COR-L47 (cell line): ENCODE data around the gene C5orf22.
"Not testable (repeated sequence)": the region's sequence is repeated elsewhere in the genome, so short reads cannot be mapped to it uniquely, and the experiment has no call there.

ENCODE experiments used
- DNase-seq: peaks from one replicate; lab custom pipeline; 2025; lab: John Stamatoyannopoulos, UW

The C5orf22 gene

GRCh38 chr5:31553863-31554262, 21.8 kb downstream of the C5orf22 start:
- DNase-seq, result no peak

- no peak for DNase-seq
These were observed 22.5 kb downstream of the C5orf22 start for GRCh38 chr5:31554552-31554951.

- DNase-seq, result no peak
These were observed 24.4 kb downstream of the C5orf22 start for GRCh38 chr5:31556461-31556860.

- no peak for DNase-seq
These were observed 27.8 kb downstream of the C5orf22 start for GRCh38 chr5:31559942-31560341.

- no peak for DNase-seq
These were observed 29.8 kb downstream of the C5orf22 start for GRCh38 chr5:31561946-31562345.

GRCh38 chr5:31563216-31563615, 31.1 kb downstream of the C5orf22 start:
- no peak for DNase-seq

- DNase-seq, result not testable (repeated sequence)
These were observed 34.3 kb downstream of the C5orf22 start for GRCh38 chr5:31566362-31566761.

- no peak for DNase-seq
These were observed 36.3 kb downstream of the C5orf22 start for GRCh38 chr5:31568302-31568835.

GRCh38 chr5:31569068-31569467, 37.0 kb downstream of the C5orf22 start:
- DNase-seq, result no peak

- no peak for DNase-seq
These were observed 41.5 kb downstream of the C5orf22 start for GRCh38 chr5:31573494-31574142.

- DNase-seq, result no peak
These were observed 42.7 kb downstream of the C5orf22 start for GRCh38 chr5:31574772-31575171.

GRCh38 chr5:31577438-31577837, 45.3 kb downstream of the C5orf22 start:
- DNase-seq, result no peak

- no peak for DNase-seq
These were observed 47.5 kb downstream of the C5orf22 start for GRCh38 chr5:31579558-31579957.

GRCh38 chr5:31581498-31582099, 49.5 kb downstream of the C5orf22 start:
- DNase-seq, result peak; percentile 11

- no peak for DNase-seq
These were observed 51.0 kb downstream of the C5orf22 start for GRCh38 chr5:31583129-31583528.

- DNase-seq, result no peak
These were observed 53.2 kb downstream of the C5orf22 start for GRCh38 chr5:31585166-31585894.

GRCh38 chr5:31585895-31586270, 53.8 kb downstream of the C5orf22 start:
- no peak for DNase-seq

GRCh38 chr5:31587546-31587945, 55.4 kb downstream of the C5orf22 start:
- DNase-seq, result no peak

GRCh38 chr5:31593665-31594064, 61.6 kb downstream of the C5orf22 start:
- no peak for DNase-seq

GRCh38 chr5:31596354-31596753, 64.3 kb downstream of the C5orf22 start:
- DNase-seq, result no peak

GRCh38 chr5:31598640-31599611, 66.8 kb downstream of the C5orf22 start:
- DNase-seq, result no peak

GRCh38 chr5:31602305-31602704, 70.2 kb downstream of the C5orf22 start:
- DNase-seq, result not testable (repeated sequence)
